Measurements from ENCODE around the gene RASAL2.
"Not testable (repeated sequence)": the region's sequence is repeated elsewhere in the genome, so short reads cannot be mapped to it uniquely, and the experiment has no call there.

RASAL2 gene

DNA sequence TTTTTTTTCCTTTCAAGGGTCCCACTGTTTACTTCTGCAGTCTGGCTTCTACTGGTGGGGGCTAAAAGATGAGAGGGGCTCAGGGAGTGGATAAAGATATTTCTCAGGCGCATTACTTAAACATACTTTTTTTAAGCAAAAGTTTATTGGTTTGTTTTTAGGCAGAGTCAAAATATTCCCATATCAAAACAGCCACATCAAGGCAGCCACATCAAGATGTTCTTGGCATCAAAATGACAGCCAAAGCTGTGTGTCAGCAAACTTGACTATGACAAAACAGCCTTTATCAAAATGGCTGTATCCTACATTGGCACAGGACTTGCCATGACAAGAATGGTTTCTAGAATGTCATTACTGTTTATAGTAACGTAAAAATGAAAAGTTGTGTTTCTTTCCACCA is 22.1 kb upstream of the RASAL2 start:
- DNase-seq (ENCODE audit: low spot score): no peak

DNA sequence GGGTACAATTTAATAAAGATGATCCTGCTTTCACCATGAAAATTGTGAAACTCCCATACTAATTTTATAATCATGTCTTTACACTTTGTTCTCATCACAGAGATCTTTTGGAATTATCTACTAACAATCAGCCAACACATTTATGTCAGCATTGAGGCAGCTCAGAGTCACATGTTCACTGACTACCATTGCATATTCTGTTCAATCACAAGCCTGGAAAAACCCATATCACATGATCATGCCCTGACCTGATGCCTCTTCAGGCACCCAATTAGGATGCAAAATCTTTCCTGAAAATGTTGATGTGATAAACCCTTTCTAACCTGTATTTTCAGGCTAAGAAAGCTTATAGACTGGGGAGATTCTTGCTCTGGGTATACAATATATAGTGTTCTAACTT is 21.6 kb upstream of the RASAL2 start:
- no peak for DNase-seq (ENCODE audit: low spot score)

DNA sequence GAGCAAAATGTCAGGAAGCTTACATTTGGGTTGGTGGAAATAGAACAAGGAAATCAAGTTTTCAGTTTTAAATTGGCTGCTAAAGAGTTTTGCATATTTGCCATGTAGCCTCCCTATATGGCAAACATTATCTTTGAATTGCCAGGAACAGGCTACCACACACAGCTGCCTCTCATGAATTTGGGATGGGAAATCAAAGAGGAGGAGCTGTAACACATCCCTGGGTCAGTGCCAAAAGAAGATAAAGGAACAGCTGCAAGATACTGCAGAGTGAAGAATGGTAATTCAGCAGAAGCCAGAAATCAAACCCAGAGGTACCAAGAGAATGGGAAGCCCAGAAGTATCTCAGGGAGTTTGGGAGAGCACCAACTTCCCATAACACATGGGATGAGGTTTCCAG is 18.6 kb upstream of the RASAL2 start:
- DNase-seq (ENCODE audit: low spot score): no peak

DNA sequence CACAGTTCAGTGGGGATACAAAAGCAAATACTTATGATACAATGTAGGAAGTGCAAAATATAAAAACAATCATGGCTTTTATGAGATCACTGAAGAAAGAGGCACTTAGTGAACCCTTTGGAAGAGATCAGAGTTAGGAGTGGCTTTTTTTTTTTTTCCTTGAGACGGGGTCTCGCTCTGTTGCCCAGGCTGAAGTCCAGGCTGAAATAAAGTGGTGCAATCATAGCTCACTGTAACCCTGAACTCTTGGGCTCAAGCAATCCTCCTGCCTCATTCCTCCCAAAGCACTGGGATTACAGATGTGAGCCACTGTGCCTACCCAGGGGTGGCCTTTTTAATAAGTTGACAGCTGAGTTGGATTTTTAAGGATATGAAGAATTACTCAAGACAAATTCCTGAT is 17.3 kb upstream of the RASAL2 start:
- DNase-seq (ENCODE audit: low spot score): no peak

DNA sequence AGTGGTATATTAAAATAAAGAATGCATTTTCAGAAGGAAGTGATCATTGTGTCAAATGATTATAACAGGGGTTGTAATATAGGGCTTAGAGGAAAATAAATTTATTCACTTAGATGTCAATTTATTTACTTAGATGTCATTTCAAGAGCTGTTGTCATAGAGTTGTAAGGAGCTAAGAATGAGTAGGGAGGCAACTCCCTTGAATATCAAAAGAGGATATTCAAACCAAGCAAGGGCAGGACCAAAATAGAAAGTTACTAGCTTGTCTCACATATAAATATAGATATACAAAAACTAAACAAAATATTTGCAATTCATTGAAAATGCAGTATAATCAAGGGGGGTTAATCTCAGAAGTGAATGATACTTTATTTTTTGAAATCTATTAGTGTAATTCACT is 16.0 kb upstream of the RASAL2 start:
- DNase-seq (ENCODE audit: low spot score): no peak

DNA sequence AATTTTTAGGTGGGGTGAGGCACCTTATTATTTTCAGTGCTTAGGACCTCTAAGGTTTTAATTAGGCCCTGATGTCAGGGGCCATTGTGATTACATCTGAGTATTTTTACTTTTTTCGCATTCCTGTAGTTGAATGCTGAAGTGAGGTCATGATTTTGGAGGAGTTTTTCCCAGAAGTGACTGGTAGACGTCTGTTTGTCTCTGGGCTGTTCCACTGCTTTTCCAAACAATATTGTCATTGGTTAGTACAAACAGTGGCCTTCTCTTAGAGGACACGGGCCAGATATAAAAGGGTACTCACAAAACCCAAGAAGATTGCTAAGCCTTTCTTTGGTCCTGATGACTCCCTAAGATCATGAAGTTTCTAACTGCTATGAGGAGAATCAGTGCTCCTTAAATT is 7.6 kb upstream of the RASAL2 start:
- no peak for DNase-seq (ENCODE audit: low spot score)

DNA sequence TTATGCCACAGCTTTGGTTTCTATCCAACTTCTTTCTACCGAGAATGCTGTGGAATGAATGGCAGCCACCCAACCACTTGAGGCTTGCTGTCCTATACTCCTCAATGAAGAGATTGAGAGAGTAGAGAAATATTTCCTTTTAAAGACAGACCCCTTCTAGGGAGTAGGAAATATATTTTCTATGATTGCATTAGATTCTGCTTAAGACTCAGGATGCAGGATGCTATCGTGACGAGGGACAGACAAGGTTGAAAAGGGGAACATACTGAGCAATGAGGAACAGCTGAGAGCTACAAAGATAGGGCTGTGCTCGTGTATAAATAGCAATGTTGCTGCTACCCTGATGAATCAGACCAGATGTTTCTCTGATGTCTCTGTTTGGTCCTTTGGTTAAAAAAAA is 7.1 kb upstream of the RASAL2 start:
- DNase-seq (ENCODE audit: low spot score): no peak

DNA sequence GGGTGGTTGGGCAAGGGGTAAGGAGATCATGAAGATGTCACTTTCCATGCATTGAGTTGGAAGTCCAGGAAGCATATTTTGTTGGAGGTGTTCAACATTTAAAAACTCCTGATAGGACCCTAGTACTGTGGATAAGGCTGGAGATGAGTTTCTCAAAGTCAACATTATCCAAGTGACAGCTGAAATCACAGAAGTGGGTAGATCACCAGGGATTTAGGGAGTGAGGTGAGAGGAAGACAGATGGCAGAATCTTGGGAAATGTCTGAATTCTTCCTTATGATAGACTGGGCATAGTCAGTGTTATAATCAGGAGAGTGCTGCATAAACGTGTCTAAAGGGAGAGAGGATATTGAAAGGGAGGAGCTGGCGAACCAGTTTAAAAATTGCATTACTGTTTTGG is 5.3 kb upstream of the RASAL2 start:
- DNase-seq (ENCODE audit: low spot score): no peak

DNA sequence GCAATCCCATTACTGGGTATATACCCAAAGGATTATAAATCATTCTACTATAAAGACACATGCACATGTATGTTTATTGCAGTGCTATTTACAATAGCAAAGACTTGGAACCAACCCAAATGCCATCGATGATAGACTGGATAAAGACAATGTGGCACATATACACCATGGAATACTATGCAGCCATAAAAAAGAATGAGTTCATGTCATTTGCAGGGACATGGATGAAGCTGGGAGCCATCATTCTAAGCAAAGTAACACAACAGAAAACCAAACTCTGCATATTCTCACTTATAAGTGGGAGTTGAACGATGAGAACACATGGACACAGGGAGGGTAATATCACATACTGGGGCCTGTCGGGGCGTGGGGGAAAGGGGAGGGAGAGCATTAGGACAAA is 2.5 kb upstream of the RASAL2 start:
- DNase-seq (ENCODE audit: low spot score): not testable (repeated sequence)

DNA sequence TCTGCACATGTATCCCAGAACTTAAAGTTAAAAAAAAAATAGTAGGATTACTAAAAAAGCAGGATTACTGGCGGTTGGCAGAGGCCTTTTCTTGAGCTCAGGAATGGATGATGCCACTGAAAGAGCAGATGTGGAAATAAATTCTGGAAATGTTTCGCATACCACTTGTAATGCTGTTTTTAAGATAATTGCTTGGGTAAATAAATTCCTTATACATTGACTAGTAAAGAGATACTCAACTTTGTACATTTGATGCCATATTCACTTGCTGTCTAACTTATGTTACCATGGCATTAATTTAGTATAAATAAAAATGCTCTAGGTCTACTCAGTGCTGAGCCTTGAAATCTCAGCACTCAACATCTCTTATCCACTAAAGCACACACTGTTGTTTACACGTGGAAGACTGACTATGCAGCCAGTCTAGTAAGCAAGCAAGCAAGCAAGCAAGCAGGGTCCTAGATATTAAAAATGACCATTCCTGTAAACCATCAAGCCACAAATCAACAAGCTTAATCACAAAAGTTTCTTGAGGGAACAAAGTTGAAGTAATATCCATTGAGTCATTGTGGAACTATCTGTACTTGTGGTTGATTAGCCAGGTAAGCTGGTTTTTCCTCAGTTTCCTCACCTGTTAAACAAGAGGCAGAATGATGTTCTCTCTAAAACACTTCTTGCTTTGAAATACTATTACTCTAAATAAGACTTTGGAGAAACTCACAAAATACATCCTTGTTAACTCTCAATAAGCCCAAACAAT is 1.7 kb upstream of the RASAL2 start:
- DNase-seq (ENCODE audit: low spot score): no peak

DNA sequence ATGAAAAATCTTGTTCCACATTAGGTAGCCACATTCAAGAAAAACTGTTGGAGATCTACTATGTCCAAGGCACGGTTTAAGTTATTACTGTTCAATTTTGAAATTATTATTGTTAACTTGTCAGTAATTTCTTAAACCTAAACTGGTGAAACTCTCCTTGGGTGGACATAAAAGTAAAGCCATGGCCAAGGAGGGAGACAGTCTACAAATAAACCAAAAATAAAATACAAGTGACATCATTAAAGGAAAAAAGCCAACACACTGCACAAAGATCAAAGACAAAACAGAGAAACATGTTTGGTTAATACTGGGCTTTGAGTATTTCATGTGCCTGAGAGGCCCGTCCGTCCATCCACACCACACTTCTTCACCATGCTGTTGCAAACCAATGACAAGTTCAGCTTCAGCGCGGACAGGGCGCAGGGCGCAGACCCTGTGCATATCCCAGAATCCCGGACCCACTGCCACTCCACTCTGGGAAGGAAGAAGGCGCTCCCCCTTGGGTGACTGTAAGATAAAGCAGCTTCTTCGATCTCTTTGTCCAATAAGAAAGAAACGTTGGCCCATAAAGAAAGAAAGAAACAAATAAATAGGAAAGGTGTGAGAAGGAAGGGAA is 918 bp upstream of the RASAL2 start:
- DNase-seq (ENCODE audit: low spot score): peak; percentile 50

DNA sequence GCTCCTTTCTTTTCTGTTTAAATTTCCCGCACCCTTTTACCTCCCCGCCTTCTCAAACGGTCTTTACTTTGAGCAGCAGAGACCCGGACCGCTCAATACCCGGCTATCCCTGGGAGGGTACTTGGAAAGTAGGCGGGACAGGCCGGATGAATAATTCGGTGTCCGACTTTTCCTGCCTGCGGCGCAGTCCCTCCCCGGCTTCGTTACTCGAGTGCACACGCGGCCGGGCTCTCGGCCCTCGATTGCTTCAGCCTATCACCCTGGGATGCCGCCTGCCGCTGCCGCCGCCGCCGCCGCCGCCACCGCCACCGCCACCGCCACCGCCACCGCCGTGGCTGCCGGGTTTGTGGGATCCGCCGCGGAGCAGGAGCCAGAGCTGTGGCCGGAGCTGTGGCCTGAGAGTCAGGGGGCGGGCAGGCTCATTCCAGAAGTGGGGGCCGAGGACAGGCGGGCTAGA is 382 bp upstream of the RASAL2 start:
- DNase-seq (ENCODE audit: low spot score): peak; percentile 97

DNA sequence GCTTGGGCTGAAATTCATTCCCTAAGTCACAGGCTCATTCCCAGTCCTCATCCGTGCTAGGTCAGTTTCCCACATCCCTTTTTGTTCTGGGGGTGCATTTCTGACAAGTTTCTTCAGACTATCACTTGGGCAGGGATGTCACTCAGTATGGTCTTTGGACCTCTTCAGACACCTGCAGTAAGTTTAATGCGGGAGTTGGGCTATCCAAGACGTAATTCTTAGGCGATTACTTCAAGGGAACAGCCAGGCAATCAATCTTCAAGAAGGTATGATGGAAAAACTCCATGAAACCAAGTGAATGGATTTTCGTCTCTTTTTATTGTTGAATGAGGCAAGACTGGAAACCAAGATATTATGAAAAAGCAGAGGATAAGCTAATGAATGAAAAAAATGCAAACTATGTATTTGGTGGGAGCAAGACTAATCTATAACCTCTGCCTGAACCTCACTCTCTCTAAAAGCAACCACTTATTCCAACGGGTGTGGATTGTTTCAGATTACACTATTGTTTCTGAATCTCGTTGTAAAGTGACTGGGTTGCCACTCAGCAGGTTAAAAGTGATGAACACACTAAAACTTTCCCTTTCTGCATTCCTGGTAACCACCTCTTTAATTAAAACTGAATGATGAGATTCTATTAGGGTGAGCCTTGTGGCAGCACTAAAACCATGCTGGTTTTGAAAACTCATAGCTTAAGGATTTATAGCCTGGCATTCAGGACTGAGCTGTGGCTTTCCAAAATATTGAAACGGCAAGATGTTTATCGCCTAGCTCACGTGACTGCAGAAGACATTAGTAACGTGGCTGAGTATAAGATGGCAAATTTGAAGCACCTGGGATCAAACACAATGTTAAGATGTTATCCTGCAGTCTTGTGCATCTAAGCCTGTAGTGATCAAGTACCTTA is 1.1 kb downstream of the RASAL2 start:
- no peak for DNase-seq (ENCODE audit: low spot score)

DNA sequence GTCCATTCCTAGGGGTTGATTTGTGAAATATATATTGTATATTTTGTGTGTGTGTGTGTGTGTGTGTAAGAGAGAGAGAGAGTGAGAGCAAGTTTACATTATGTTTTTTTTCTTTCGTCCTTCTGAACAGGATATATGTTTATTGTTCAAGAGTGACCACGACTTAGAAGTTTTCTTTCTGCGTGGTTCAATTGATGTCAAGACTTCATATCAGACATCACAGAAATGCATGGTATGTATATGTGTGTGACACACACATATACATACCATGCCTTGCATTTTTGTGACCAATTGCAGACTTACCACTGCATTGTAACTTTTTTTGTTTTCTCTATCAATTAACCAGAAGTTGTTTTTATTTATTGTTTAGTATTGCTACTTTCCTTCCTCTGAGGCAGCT is 2.5 kb downstream of the RASAL2 start:
- DNase-seq (ENCODE audit: low spot score): no peak

DNA sequence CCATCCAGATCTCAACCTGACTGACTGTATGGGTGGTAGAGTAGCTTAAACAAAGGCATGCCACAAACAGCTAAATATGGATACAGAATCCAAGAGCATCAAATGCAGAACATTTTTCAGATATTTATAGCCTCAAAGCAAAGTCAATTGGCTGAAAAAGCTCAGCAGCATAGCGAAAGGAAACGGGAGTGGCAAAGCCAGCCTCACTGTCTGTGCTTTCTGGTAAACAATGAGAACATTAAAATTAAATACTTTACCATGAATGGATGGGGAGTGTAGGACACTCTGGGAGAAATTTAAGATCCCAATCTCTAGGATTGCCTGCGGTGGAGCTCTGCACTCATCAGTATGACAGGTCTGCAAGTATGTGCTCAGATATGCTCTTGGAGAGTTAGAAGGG is 4.4 kb downstream of the RASAL2 start:
- no peak for DNase-seq (ENCODE audit: low spot score)

DNA sequence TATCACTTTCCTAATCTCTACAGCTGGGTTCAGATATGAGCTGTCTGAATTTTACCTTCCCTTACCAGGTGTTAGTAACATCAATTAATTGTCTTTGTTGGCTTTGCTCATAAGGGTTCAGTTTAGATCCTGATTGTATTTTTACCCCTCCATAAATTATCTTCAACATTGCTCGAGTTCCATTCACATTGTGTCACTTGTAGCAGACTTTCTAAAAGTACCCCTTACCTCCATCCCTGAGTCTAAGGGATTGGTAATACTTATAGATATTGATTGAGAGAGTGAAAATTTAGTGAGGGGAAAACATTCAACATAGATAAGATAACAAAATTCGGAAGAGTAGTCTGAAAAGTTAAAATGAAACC is 7.3 kb downstream of the RASAL2 start:
- DNase-seq (ENCODE audit: low spot score): no peak

DNA sequence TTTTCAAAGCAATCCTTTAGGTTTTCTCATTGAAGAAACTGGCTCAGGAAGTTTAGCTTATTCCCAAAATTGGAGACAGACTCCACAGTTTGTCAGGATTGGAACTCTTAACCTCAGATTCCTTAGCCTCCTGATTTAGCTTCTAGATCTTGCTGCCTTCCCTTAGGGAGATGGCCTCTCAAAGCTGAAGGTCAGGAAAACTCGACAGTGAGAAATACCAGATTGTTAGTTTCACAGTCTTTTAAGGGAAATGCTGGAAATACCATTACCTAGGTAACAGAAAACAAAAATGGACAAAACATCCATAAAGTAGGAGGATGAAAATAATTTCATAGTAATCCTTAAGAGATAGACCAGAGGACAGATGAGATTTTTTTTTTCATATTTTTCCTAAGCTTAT is 7.8 kb downstream of the RASAL2 start:
- no peak for DNase-seq (ENCODE audit: low spot score)

DNA sequence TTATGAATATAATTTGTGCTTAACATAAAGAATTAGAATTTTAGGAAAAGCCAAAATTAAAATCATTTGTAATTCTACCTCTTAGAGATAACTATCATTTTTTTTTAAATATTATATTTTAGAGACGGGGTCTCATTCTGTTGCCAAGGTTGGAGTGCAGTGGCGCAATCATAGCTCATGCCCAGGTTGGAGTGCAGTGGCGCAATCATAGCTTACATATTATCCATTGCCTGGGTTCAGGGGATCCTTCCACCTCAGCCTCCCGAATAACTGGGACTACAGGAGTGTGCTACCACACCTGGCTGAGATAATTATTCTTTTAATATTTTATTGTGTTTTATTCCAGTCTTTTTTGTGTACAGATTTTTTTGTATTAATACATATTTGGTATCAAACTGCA is 8.3 kb downstream of the RASAL2 start:
- DNase-seq (ENCODE audit: low spot score): no peak

DNA sequence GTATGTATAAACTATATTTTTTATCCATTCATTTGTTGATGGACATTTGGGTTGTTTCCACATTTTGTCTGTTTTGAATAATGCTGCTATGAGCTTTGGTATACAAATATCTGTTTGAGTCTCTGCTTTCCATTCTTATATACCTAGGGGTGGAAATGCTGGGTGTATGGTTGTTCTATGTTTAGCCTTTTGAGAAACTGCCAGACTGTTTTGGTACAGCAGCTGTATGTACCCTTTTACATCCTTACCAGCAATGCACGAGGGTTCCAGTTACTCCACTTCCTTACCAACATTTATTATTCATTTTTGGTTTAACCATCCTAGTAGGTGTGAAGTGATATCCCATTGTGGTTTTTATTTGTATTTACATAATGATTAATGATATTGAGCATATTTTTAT is 13.9 kb downstream of the RASAL2 start:
- DNase-seq (ENCODE audit: low spot score): no peak

DNA sequence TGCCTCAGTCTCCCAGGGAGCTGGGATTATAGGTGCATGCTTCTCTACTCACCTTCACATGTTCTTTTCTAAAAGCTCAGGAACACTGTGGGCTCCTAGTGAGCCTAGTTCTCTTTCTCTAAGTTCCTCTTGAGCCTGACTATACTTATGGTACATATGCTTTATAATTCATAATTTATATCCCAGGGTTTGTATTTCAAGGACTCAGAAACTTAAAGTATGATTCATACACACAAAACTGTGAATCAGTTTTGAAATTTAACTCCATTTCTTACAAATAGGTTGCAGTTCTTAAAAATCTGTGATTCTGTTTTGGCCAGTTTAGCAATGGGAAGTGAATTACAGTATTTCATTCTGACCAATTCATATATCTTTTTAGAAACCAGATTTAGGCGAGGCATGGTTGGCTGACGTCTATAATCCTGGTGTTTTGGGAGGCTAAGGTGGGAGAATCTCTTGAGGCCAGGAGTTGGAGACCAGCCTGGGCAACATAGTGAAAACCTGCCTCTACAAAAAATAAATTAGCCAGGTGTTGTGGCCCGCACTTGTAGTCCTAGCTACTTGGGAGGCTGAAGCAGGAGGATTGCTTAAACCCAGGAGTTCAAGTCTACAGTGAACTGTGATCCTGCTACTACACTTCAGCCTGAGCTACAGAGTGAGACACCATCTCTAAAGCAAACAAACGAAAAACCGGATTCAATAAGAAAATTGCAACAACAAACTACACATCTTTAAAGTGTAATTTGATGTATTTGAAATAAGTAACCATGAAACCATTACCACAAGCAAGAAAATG is 15.6 kb downstream of the RASAL2 start:
- DNase-seq (ENCODE audit: low spot score): no peak

DNA sequence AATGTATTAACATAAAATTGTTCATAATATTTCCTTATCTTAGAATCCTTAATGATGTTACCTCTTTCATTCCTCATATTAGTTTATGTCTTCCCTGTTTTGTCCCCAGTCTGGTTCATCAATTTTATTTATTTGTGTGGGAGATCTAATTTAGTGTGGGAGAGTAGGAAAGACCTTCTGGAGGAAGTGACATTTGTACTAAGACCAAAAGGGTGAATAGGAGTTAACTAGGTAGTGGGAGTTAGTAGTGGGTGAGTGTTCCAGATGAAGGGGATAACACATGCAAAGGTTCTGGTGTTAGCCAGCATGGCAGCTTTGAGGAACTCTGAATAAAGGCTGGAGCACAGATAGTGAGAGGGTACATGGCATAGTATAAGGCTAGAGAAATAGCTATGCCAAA is 21.4 kb downstream of the RASAL2 start:
- no peak for DNase-seq (ENCODE audit: low spot score)

DNA sequence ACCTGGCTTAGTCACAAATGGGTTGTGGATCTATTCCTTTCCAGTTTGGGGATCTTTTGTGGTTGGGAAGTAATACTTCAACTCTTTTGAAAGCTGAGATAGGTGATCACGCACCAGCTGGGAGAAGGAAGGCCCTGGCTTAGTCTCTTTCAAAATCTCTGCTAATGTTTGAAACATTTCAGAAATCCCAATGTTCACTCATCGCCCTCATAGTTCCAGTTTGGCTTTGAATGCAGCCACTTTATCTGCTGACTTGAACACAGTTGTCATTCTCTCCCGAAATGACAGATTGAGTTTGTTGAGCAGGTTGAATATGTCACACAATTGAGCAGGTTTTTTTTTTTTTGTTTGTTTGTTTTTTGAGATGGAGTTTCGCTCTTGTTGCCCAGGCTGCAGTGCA is 24.6 kb downstream of the RASAL2 start:
- no peak for DNase-seq (ENCODE audit: low spot score)

All from iPS-NIHi11 (cell line).